Upper lobe of left lung (tissue), 4 donors: ENCODE data around the gene VWA8.

Experiments
- CTCF ChIP-seq, 6 experiments: fragments of 450-650 bp in 4 of 6; fragments of 200-600 bp in 2 of 6; sonication (generic) in 2 of 6; IDR thresholded peaks; one replicate each; pipeline ENCODE4 v1.5.1; 2016 to 2019; ENCODE audit warnings: antibody characterized with exemption in 6 of 6
- EP300 ChIP-seq, 4 donors: sonication (generic); formaldehyde crosslinking; IDR thresholded peaks; one replicate each; pipeline ENCODE4 v1.5.1; 2017; ENCODE audit warnings: antibody characterized with exemption in 4 of 4, control low read depth in 2 of 4
- POLR2A ChIP-seq, 4 donors: fragments of 450-650 bp; IDR thresholded peaks; one replicate each; pipeline ENCODE4 v1.5.1; 2016 to 2017; ENCODE audit warnings: antibody characterized with exemption in 4 of 4, mild to moderate bottlenecking in 2 of 4
- POLR2AphosphoS5 ChIP-seq, 2 donors: sonication (generic); formaldehyde crosslinking; IDR thresholded peaks; one replicate each; pipeline ENCODE4 v1.5.1; 2017; ENCODE audit warnings: antibody characterized with exemption in 2 of 2

GRCh38 chr13:41937388-41937787 lies 23.5 kb downstream of the VWA8 start:
- TF ChIP-seq CTCF (IDR thresholded peaks at IDR 0.05), result no peak
- no peak for TF ChIP-seq POLR2AphosphoS5 (IDR thresholded peaks at IDR 0.05)
- TF ChIP-seq POLR2A (IDR thresholded peaks at IDR 0.05), result no peak
- TF ChIP-seq EP300 (IDR thresholded peaks at IDR 0.05), result no peak
